IMR-90 (cell line): ENCODE data around the gene DOK1. TPM values are rescaled to one million over a fixed set of nuclear protein-coding genes. Genes with fewer than 3 reads are reported as not detected.

ENCODE experiments used
- ATAC-seq: fragments of 200-7000 bp; cut with Tn5 transposase; 2 replicates; pipeline ENCODE4 v1.9.1; 2020; ENCODE audit warnings: low read depth, mild to moderate bottlenecking, moderate library complexity
- BruUV-seq: library from RNA; stranded (reverse); fragments of 400-500 nt; replicated peaks from 2 replicates; lab custom pipeline; 2021; lab: Mats Ljungman, UMichigan
- CTCF ChIA-PET: fragments of 300-600 bp; formaldehyde crosslinking; extraction: SDS; loops from one replicate; lab custom pipeline; 2021; ENCODE audit warnings: antibody characterized with exemption; lab: Yijun Ruan, JAX
- POLR2A ChIA-PET: fragments of 300-600 bp; sonication (Branson Sonifier 250); formaldehyde crosslinking; loops from one replicate; lab custom pipeline; 2022; ENCODE audit warnings: antibody characterized with exemption; ENCODE audit not compliant: unreplicated experiment; lab: Charles Lee
- DNase-seq: peaks from one replicate; pipeline ENCODE4 v3.0.0; 2013
- H2AFZ ChIP-seq: replicated peaks from 2 replicates; pipeline ENCODE3; 2013; ENCODE audit warnings: low read length, mild to moderate bottlenecking; ENCODE audit not compliant: poor library complexity
- H2AK5ac ChIP-seq: 2 replicates; pipeline ENCODE4 v1.6.1; 2013; ENCODE audit warnings: low read depth, low read length, inconsistent platforms
- H2AK9ac ChIP-seq: replicated peaks from 2 replicates; pipeline ENCODE3; 2013; ENCODE audit warnings: mild to moderate bottlenecking, low read depth, low read length, moderate library complexity; ENCODE audit not compliant: poor library complexity
- H2BK120ac ChIP-seq: 2 replicates; pipeline ENCODE4 v1.6.1; 2013; ENCODE audit warnings: low read depth, low read length, inconsistent platforms
- H2BK15ac ChIP-seq: 3 replicates; pipeline ENCODE4 v1.6.1; 2013; ENCODE audit warnings: low read depth, low read length, inconsistent platforms
- H2BK20ac ChIP-seq: 2 replicates; pipeline ENCODE4 v1.6.1; 2013; ENCODE audit warnings: low read depth, mild to moderate bottlenecking, inconsistent platforms, low read length, moderate library complexity
- H2BK5ac ChIP-seq: 2 replicates; pipeline ENCODE4 v1.6.1; 2013; ENCODE audit warnings: mild to moderate bottlenecking, low read depth, low read length, inconsistent platforms; ENCODE audit not compliant: poor library complexity, severe bottlenecking
- H3K14ac ChIP-seq: replicated peaks from 2 replicates; pipeline ENCODE4 v1.6.1; 2013; ENCODE audit warnings: low read depth, low read length, inconsistent platforms
- H3K18ac ChIP-seq: 2 replicates; pipeline ENCODE4 v1.6.1; 2013; ENCODE audit warnings: low read depth, low read length, control low read depth
- H3K23ac ChIP-seq: 2 replicates; pipeline ENCODE4 v1.6.1; 2013; ENCODE audit warnings: low read depth, low read length, inconsistent platforms
- H3K27ac ChIP-seq: 2 replicates; pipeline ENCODE4 v1.5.1; 2013; ENCODE audit warnings: mild to moderate bottlenecking, control low read depth, low read length; ENCODE audit not compliant: insufficient read depth
- H3K27me3 ChIP-seq: 2 replicates; pipeline ENCODE4 v1.6.1; 2013; ENCODE audit warnings: low read length; ENCODE audit not compliant: control insufficient read depth, insufficient read depth
- H3K36me3 ChIP-seq: 2 replicates; pipeline ENCODE4 v1.6.1; 2013; ENCODE audit warnings: low read length, mixed read lengths; ENCODE audit not compliant: control insufficient read depth, insufficient read depth
- H3K4ac ChIP-seq: 2 replicates; pipeline ENCODE4 v1.6.1; 2013; ENCODE audit warnings: low read depth, low read length, inconsistent platforms
- H3K4me1 ChIP-seq: 2 replicates; pipeline ENCODE4 v1.6.1; 2013; ENCODE audit warnings: low read length, mixed read lengths; ENCODE audit not compliant: control insufficient read depth, insufficient read depth
- H3K4me2 ChIP-seq: 2 replicates; pipeline ENCODE4 v1.6.1; 2013; ENCODE audit warnings: low read depth, mild to moderate bottlenecking, control low read depth, low read length, moderate library complexity
- H3K4me3 ChIP-seq: 2 replicates; pipeline ENCODE4 v1.5.1; 2013; ENCODE audit warnings: low read depth, mild to moderate bottlenecking, control low read depth, low read length, moderate library complexity; ENCODE audit not compliant: insufficient read depth
- H3K56ac ChIP-seq: 2 replicates; pipeline ENCODE4 v1.6.1; 2013; ENCODE audit warnings: low read length, inconsistent platforms; ENCODE audit not compliant: insufficient read depth; ENCODE audit errors: extremely low read depth
- H3K79me1 ChIP-seq, 2 experiments: 2 replicates each; pipeline ENCODE4 v1.6.1; 2013; ENCODE audit warnings: low read length in 2 of 2, inconsistent platforms in 1 of 2, low read depth in 1 of 2
- H3K9ac ChIP-seq: 2 replicates; pipeline ENCODE4 v1.6.1; 2013; ENCODE audit warnings: low read depth, low read length, control low read depth
- H3K9me1 ChIP-seq: 2 replicates; pipeline ENCODE4 v1.6.1; 2013; ENCODE audit warnings: low read length, inconsistent platforms; ENCODE audit not compliant: insufficient read depth
- H3K9me3 ChIP-seq: 2 replicates; pipeline ENCODE4 v1.6.1; 2013; ENCODE audit warnings: low read length; ENCODE audit not compliant: control insufficient read depth, insufficient read depth
- H4K20me1 ChIP-seq: 2 replicates; pipeline ENCODE4 v1.6.1; 2013; ENCODE audit warnings: low read length, inconsistent platforms; ENCODE audit not compliant: insufficient read depth
- H4K5ac ChIP-seq: 2 replicates; pipeline ENCODE4 v1.6.1; 2013; ENCODE audit warnings: mild to moderate bottlenecking, low read depth, low read length, control low read depth
- H4K8ac ChIP-seq, 2 experiments: 2 replicates each; pipeline ENCODE4 v1.6.1; 2013; ENCODE audit warnings: low read depth in 2 of 2, low read length in 2 of 2, control low read depth in 1 of 2, inconsistent platforms in 1 of 2
- H4K91ac ChIP-seq: 2 replicates; pipeline ENCODE4 v1.6.1; 2013; ENCODE audit warnings: low read depth, low read length, inconsistent platforms; ENCODE audit not compliant: insufficient read depth
- BHLHE40 ChIP-seq: fragments of 150-350 bp; IDR thresholded peaks from 2 replicates; pipeline ENCODE4 v1.6.1; 2016; ENCODE audit warnings: mild to moderate bottlenecking, low read depth, low read length
- CTCF ChIP-seq: conservative IDR thresholded peaks from 2 replicates; pipeline ENCODE4 v1.5.1; 2012; ENCODE audit warnings: mild to moderate bottlenecking, low read depth, low read length, improper control_type of control experiment
- ELK1 ChIP-seq: fragments of 150-350 bp; IDR thresholded peaks from 2 replicates; pipeline ENCODE4 v1.6.1; 2016; ENCODE audit warnings: low read depth, mild to moderate bottlenecking, low read length, moderate library complexity, borderline replicate concordance
- FOS ChIP-seq: fragments of 150-350 bp; IDR thresholded peaks from 2 replicates; pipeline ENCODE4 v1.6.1; 2016; ENCODE audit warnings: low read depth, low read length
- MAFK ChIP-seq: IDR thresholded peaks from 2 replicates; pipeline ENCODE4 v1.6.1; 2012; ENCODE audit warnings: low read depth, low read length, improper control_type of control experiment
- MXI1 ChIP-seq: IDR thresholded peaks from 2 replicates; pipeline ENCODE4 v1.6.1; 2012; ENCODE audit warnings: low read depth, mild to moderate bottlenecking, low read length, moderate library complexity, borderline replicate concordance
- NFE2L2 ChIP-seq: fragments of 150-350 bp; IDR thresholded peaks from 2 replicates; pipeline ENCODE4 v1.6.1; 2016; ENCODE audit warnings: low read depth, mild to moderate bottlenecking, low read length
- POLR2A ChIP-seq: IDR thresholded peaks from 2 replicates; pipeline ENCODE4 v1.6.1; 2012; ENCODE audit warnings: mild to moderate bottlenecking, low read depth, low read length
- RAD21 ChIP-seq: IDR thresholded peaks from 2 replicates; pipeline ENCODE4 v1.6.1; 2012; ENCODE audit warnings: low read length, improper control_type of control experiment
- RCOR1 ChIP-seq: IDR thresholded peaks from 2 replicates; pipeline ENCODE4 v1.6.1; 2012; ENCODE audit warnings: mild to moderate bottlenecking, low read length, improper control_type of control experiment; ENCODE audit not compliant: insufficient replicate concordance
- RFX5 ChIP-seq: IDR thresholded peaks from 2 replicates; pipeline ENCODE4 v1.8.0; 2012; ENCODE audit warnings: low read depth, mild to moderate bottlenecking, low read length, moderate library complexity
- SMC3 ChIP-seq: fragments of 150-350 bp; IDR thresholded peaks from 2 replicates; pipeline ENCODE4 v1.6.1; 2016; ENCODE audit warnings: low read depth, mild to moderate bottlenecking, antibody characterized with exemption, low read length, moderate library complexity
- USF2 ChIP-seq: fragments of 150-350 bp; IDR thresholded peaks from 2 replicates; pipeline ENCODE4 v1.6.1; 2017; ENCODE audit warnings: mild to moderate bottlenecking, antibody characterized with exemption, low read length, low read depth
- WGBS, 2 experiments: methylation state at CpG; one replicate each; pipeline versions ENCODE4 v1.1.5 to v1.1.7; 2013; ENCODE audit warnings: missing lambda C conversion rate in 2 of 2; ENCODE audit not compliant: insufficient read length in 1 of 2; ENCODE audit errors: extremely low coverage in 2 of 2; 5-methylcytosine and 5-hydroxymethylcytosine counted together
- dilution Hi-C: fragments of 300-500 bp; cut with HindIII; formaldehyde crosslinking; loops from one replicate; pipeline ENCODE4 v1.14.3; 2018; ENCODE audit warnings: low sequenced_read_pairs; ENCODE audit not compliant: unreplicated experiment
- in situ Hi-C: fragments of 300-500 bp; cut with MboI; formaldehyde crosslinking; loops from 3 replicates; pipeline ENCODE4 v1.14.3; 2019; ENCODE audit warnings: low sequenced_read_pairs, inconsistent platforms, mixed read lengths
- intact Hi-C: fragments of 100-400 bp; cut with micrococcal nuclease; formaldehyde crosslinking; loops from 2 replicates; pipeline ENCODE4 v1.10.0; 2022
- polyA plus RNA-seq, 3 experiments: library from polyadenylated mRNA; depleted of rRNA; stranded (reverse); fragments of >200 nt; gene quantifications; 2 replicates each; pipeline ENCODE4 v1.2.3, GENCODE V29; 2012; ENCODE audit warnings: low replicate concordance in 1 of 3
- total RNA-seq: library from RNA; depleted of rRNA; stranded (reverse); fragments of >200 nt; gene quantifications from 2 replicates; pipeline ENCODE4 v1.2.3, GENCODE V29; 2012

DOK1 gene
- total and polyA plus RNA-seq, 2 of the 4 experiments (the other 2 are of a cell fraction): 15.4 to 17.6 TPM

- Histone ChIP-seq H3K36me3 (no peaks in the 10 kb centered on the region), H3K9me1 (peaks cover 7% of the 10 kb centered on the region), H4K20me1 (no peaks in the 10 kb centered on the region), H2BK20ac (peak overlapping the region; percentile 54; the same call in 1 of the 2 replicates), H3K18ac (peak overlapping the region; percentile 71), H3K4me1 (peaks cover 10% of the 10 kb centered on the region), H3K4me2 (peak overlapping the region; percentile 73), H3K9ac (no peak overlapping the region), H3K4me3 (no peak overlapping the region), H3K27ac (no peak overlapping the region), H4K5ac (peak overlapping the region; percentile 49), H3K27me3 (peaks cover 3% of the 10 kb centered on the region), H3K4ac (peak overlapping the region; percentile 14; the same call in 1 of the 2 replicates), H2AFZ (no peak overlapping the region), H2AK9ac (no peak overlapping the region), H3K79me1 (no peaks in the 10 kb centered on the region), H2AK5ac (peak overlapping the region; percentile 68; the same call in 1 of the 2 replicates), H2BK5ac (no peak overlapping the region), H3K23ac (peak overlapping the region; percentile 53; the same call in 1 of the 2 replicates), H4K8ac (peak overlapping the region in 1 of 2 experiments; percentile 58; a peak in 3 of 4 replicates), H2BK15ac (peak overlapping the region; percentile 91; the same call in 2 of the 3 replicates), H2BK120ac (peak overlapping the region; percentile 33; the same call in 1 of the 2 replicates), H4K91ac (peak overlapping the region; percentile 35; the same call in 1 of the 2 replicates), H3K9me3 (no peaks in the 10 kb centered on the region), H3K14ac (0 out of 2 replicates have a peak overlapping the region, but pooled peaks have one; percentile 3), H3K56ac (no peak overlapping the region)
- BruUV-seq: no TSS peak
- no peak for ATAC-seq
- dilution Hi-C loops (no loop called here), in situ Hi-C loops (no loop called here), intact Hi-C loops (loop anchor here (2.0 kb wide), 1 partner anchor 291 kb away; no protein-coding TSS in a partner anchor)
- DNase-seq: no peak
- POLR2A ChIA-PET: interaction anchor here (0.6 kb wide), 1 partner anchor 56 kb away, joined by 4 read pairs; the partner anchor contains the start of genes AUP1 and HTRA2
- CTCF ChIA-PET: interaction anchor here (0.7 to 1.2 kb wide), 3 partner anchors 12 to 83 kb away, joined by 3 read pairs; no protein-coding TSS in a partner anchor
- WGBS, 2 experiments: no CpG with 5 or more reads among the region's 4 CpGs
- TF ChIP-seq BHLHE40: no peak
- TF ChIP-seq CTCF: no peak
- no peak for TF ChIP-seq FOS
- no peak for TF ChIP-seq RFX5
- TF ChIP-seq RAD21: no peak
- TF ChIP-seq ELK1: no peak
- TF ChIP-seq POLR2A: no peak
- TF ChIP-seq USF2: no peak
- no peak for TF ChIP-seq MXI1
- TF ChIP-seq NFE2L2: no peak
- no peak for TF ChIP-seq SMC3
- no peak for TF ChIP-seq MAFK
- no peak for TF ChIP-seq RCOR1
Observed at GRCh38 chr2:74585406-74586185, 31.1 kb downstream of the DOK1 start.
